ENCODE data around the gene MPRIP.

Gene MPRIP

GRCh38 chr17:17143501-17143900 is 101.2 kb downstream of the MPRIP start:
- no peak overlapping the region for H3K4me3 ChIP-seq (replicated peaks; ENCODE audit: low read depth, low read length)
- no peak for TF ChIP-seq CTCF (IDR thresholded peaks at IDR 0.05; ENCODE audit: low read depth, low read length, missing control alignments)
- DNase-seq (ENCODE audit: extremely low read depth, low read depth) = no peak

GRCh38 chr17:17144061-17144460 is 101.8 kb downstream of the MPRIP start:
- no peak overlapping the region for H3K4me3 ChIP-seq (replicated peaks; ENCODE audit: low read depth, low read length)
- no peak for TF ChIP-seq CTCF (IDR thresholded peaks at IDR 0.05; ENCODE audit: low read depth, low read length, missing control alignments)
- no peak for DNase-seq (ENCODE audit: extremely low read depth, low read depth)

GRCh38 chr17:17144916-17145665 is 102.8 kb downstream of the MPRIP start:
- TF ChIP-seq CTCF (IDR thresholded peaks at IDR 0.05; ENCODE audit: low read depth, low read length, missing control alignments) = no peak
- no peak overlapping the region for H3K4me3 ChIP-seq (replicated peaks; ENCODE audit: low read depth, low read length)
- no peak for DNase-seq (ENCODE audit: extremely low read depth, low read depth)

GRCh38 chr17:17146786-17147406 is 104.6 kb downstream of the MPRIP start:
- H3K4me3 ChIP-seq (replicated peaks; ENCODE audit: low read depth, low read length) = no peak overlapping the region
- no peak for DNase-seq (ENCODE audit: extremely low read depth, low read depth)
- peak; percentile 26 for TF ChIP-seq CTCF (IDR thresholded peaks at IDR 0.05; ENCODE audit: low read depth, low read length, missing control alignments)

GRCh38 chr17:17147821-17148220 is 105.6 kb downstream of the MPRIP start:
- no peak for TF ChIP-seq CTCF (IDR thresholded peaks at IDR 0.05; ENCODE audit: low read depth, low read length, missing control alignments)
- no peak overlapping the region for H3K4me3 ChIP-seq (replicated peaks; ENCODE audit: low read depth, low read length)
- DNase-seq (ENCODE audit: extremely low read depth, low read depth) = peak; percentile 31

- H3K4me3 ChIP-seq (replicated peaks; ENCODE audit: low read depth, low read length) = no peak overlapping the region
- no peak for TF ChIP-seq CTCF (IDR thresholded peaks at IDR 0.05; ENCODE audit: low read depth, low read length, missing control alignments)
- no peak for DNase-seq (ENCODE audit: extremely low read depth, low read depth)
These were observed 107.5 kb downstream of the MPRIP start for GRCh38 chr17:17149520-17150447.

Data from HFF-Myc (cell line).